HepG2 (cell line): ENCODE data around the gene KMT2E. TPM values are rescaled to one million over a fixed set of nuclear protein-coding genes. Genes with fewer than 3 reads are reported as not detected.

Experiments used
- ATAC-seq: fragments of 200-7000 bp; cut with Tn5 transposase; 3 replicates; pipeline ENCODE4 v1.9.1; 2020; ENCODE audit warnings: mild to moderate bottlenecking, moderate library complexity
- BruUV-seq: library from RNA; stranded (reverse); fragments of 400-500 nt; replicated peaks from 2 replicates; lab custom pipeline; 2021; lab: Mats Ljungman, UMichigan
- CTCF ChIA-PET: fragments of 300-600 bp; formaldehyde crosslinking; extraction: SDS; loops from one replicate; lab custom pipeline; 2021; ENCODE audit warnings: low total read pairs, inconsistent platforms, low intra/inter-chr PET ratio; lab: Yijun Ruan, JAX
- POLR2A ChIA-PET: fragments of 350-600 bp; sonication (Branson Sonifier 250); formaldehyde crosslinking; loops from one replicate; lab custom pipeline; 2020; ENCODE audit warnings: antibody characterized with exemption, inconsistent platforms; lab: Yijun Ruan, JAX
- DNase-seq: peaks from one replicate; pipeline ENCODE4 v3.0.0-alpha.2; 2015; ENCODE audit warnings: low spot score
- FAIRE-seq: peaks from 3 replicates; lab custom pipeline; 2011; peaks lifted over from hg19 to GRCh38; lab: Jason Lieb, UNC
- H2AFZ ChIP-seq: one replicate; pipeline ENCODE4 v1.6.1; 2011; ENCODE audit warnings: low read length, inconsistent platforms
- H3K27ac ChIP-seq: fragments of 300-600 bp; 3 replicates; pipeline ENCODE4 v1.8.0; 2011; ENCODE audit warnings: mixed run types, mild to moderate bottlenecking, mixed read lengths, low read length, inconsistent platforms; ENCODE audit not compliant: insufficient read depth; ENCODE audit errors: extremely low read length
- H3K27me3 ChIP-seq, 2 experiments: fragments of 200-600 bp in 1 of 2; 2 replicates in 1 of 2; 3 replicates in 1 of 2; pipeline versions ENCODE4 v1.6.0 to v1.8.0; 2011; ENCODE audit warnings: low read length in 2 of 2, mild to moderate bottlenecking in 2 of 2, moderate library complexity in 2 of 2, inconsistent platforms in 1 of 2; ENCODE audit not compliant: insufficient read depth in 2 of 2, control insufficient read depth in 1 of 2
- H3K36me3 ChIP-seq, 2 experiments: fragments of 200-600 bp in 1 of 2; replicated peaks in 1 of 2; 2 replicates in 1 of 2; 3 replicates in 1 of 2; pipeline versions ENCODE4 v1.5.1 to v1.8.0; 2011; ENCODE audit warnings: low read length in 2 of 2, inconsistent platforms in 1 of 2; ENCODE audit not compliant: insufficient read depth in 2 of 2, control insufficient read depth in 1 of 2
- H3K4me1 ChIP-seq: 2 replicates; pipeline ENCODE4 v1.5.1; 2012; ENCODE audit warnings: low read length, inconsistent platforms; ENCODE audit not compliant: insufficient read depth
- H3K4me2 ChIP-seq: 2 replicates; pipeline ENCODE4 v1.6.0; 2011; ENCODE audit warnings: low read depth, low read length, inconsistent platforms
- H3K4me3 ChIP-seq, 3 experiments: fragments of 200-600 bp in 1 of 3; sonication (generic), shearing (Covaris generic) in 1 of 3; replicated peaks in 1 of 3; 2 replicates each; pipeline ENCODE4 v1.5.1; 2011 to 2016; ENCODE audit warnings: low read length in 3 of 3, inconsistent platforms in 2 of 3, low read depth in 2 of 3, mild to moderate bottlenecking in 2 of 3, control low read depth in 1 of 3, mixed read lengths in 1 of 3; ENCODE audit not compliant: insufficient read depth in 1 of 3
- H3K79me2 ChIP-seq: one replicate; pipeline ENCODE4 v1.6.1; 2011; ENCODE audit warnings: low read length, inconsistent platforms; ENCODE audit not compliant: insufficient read depth
- H3K9ac ChIP-seq: 2 replicates; pipeline ENCODE4 v1.6.0; 2011; ENCODE audit warnings: mild to moderate bottlenecking, low read depth, low read length, inconsistent platforms; ENCODE audit not compliant: insufficient read depth
- H3K9me3 ChIP-seq: 2 replicates; pipeline ENCODE4 v1.5.1; 2012; ENCODE audit warnings: mild to moderate bottlenecking, low read length
- H4K20me1 ChIP-seq: 2 replicates; pipeline ENCODE4 v1.6.0; 2011; ENCODE audit warnings: inconsistent platforms, mild to moderate bottlenecking, low read length, moderate library complexity; ENCODE audit not compliant: insufficient read depth
- BORCS8-MEF2B ChIP-seq: sonication (generic); formaldehyde crosslinking; IDR thresholded peaks from 2 replicates; pipeline ENCODE4 v1.8.0; 2022; ENCODE audit warnings: mild to moderate bottlenecking, missing genetic modification reagents
- ESRRA ChIP-seq: sonication (generic); formaldehyde crosslinking; IDR thresholded peaks from 2 replicates; pipeline ENCODE4 v1.5.1; 2020; ENCODE audit warnings: mild to moderate bottlenecking, low read depth, missing genetic modification reagents
- FOSL1 ChIP-seq: sonication (generic); formaldehyde crosslinking; IDR thresholded peaks from 2 replicates; pipeline ENCODE4 v1.9.0; 2021; ENCODE audit warnings: missing genetic modification reagents, borderline replicate concordance
- KAT2B ChIP-seq: fragments of 150-350 bp; IDR thresholded peaks from 2 replicates; pipeline ENCODE4 v1.6.1; 2014; ENCODE audit warnings: low read depth, low read length, borderline replicate concordance
- NFE2L2 ChIP-seq: fragments of 150-350 bp; IDR thresholded peaks from 2 replicates; pipeline ENCODE4 v1.6.1; 2014; ENCODE audit warnings: low read length
- PTBP1 ChIP-seq: fragments of 200-400 bp; formaldehyde crosslinking; IDR thresholded peaks from 2 replicates; pipeline ENCODE4 v1.6.1; 2018; ENCODE audit warnings: low read length, low read depth; ENCODE audit not compliant: poor library complexity, severe bottlenecking
- ZNF256 ChIP-seq: sonication (generic); formaldehyde crosslinking; conservative IDR thresholded peaks from 2 replicates; pipeline ENCODE4 v1.4.0; 2020; ENCODE audit warnings: missing genetic modification reagents
- ZNF335 ChIP-seq: sonication (generic); formaldehyde crosslinking; IDR thresholded peaks from 2 replicates; pipeline ENCODE4 v1.4.0; 2020; ENCODE audit warnings: missing genetic modification reagents
- ZNF781 ChIP-seq: sonication (generic); formaldehyde crosslinking; IDR thresholded peaks from 2 replicates; pipeline ENCODE4 v1.5.1; 2020; ENCODE audit warnings: borderline replicate concordance, mild to moderate bottlenecking, missing genetic modification reagents; ENCODE audit errors: not compliant biosample characterization
- ZNF841 ChIP-seq: sonication (generic); formaldehyde crosslinking; IDR thresholded peaks from 2 replicates; pipeline ENCODE4 v1.8.1; 2023; ENCODE audit warnings: missing genetic modification reagents, borderline replicate concordance
- ZSCAN20 ChIP-seq: sonication (generic); formaldehyde crosslinking; IDR thresholded peaks from 2 replicates; pipeline ENCODE4 v1.4.0; 2020; ENCODE audit warnings: missing genetic modification reagents, mild to moderate bottlenecking, borderline replicate concordance
- WGBS: methylation state at CpG from one replicate; pipeline ENCODE4 v1.1.6; 2017; ENCODE audit warnings: low lambda C conversion rate; 5-methylcytosine and 5-hydroxymethylcytosine counted together
- in situ Hi-C: cut with HindIII; loops from 2 replicates; pipeline ENCODE4 v1.10.0; 2017; ENCODE audit warnings: low pct_unique_long_range_greater_than_20kb; ENCODE audit not compliant: extremely low pct_ligation_motif_present
- intact Hi-C: fragments of 100-400 bp; cut with micrococcal nuclease; formaldehyde crosslinking; loops from one replicate; pipeline ENCODE4 v1.10.0; 2022; ENCODE audit not compliant: unreplicated experiment
- polyA plus RNA-seq, 8 experiments: library from polyadenylated mRNA; depleted of rRNA in 3 of 8; stranded (reverse) in 7 of 8; unstranded in 1 of 8; fragments of >200 nt; fragmentation: Illumina TruSeq in 4 of 8; extraction: Trizol in 4 of 8; gene quantifications; 2 replicates each; pipeline versions ENCODE4 v1.2.1 to v1.2.3, GENCODE V29; 2011 to 2016; ENCODE audit warnings: low read depth in 4 of 8, missing spikeins in 1 of 8, mixed read lengths in 1 of 8; ENCODE audit not compliant: insufficient read depth in 1 of 8
- total RNA-seq, 5 experiments: library from RNA; depleted of rRNA; stranded (reverse); fragments of >200 nt; fragmentation: Illumina TruSeq; extraction: Trizol; gene quantifications; 2 replicates each; pipeline ENCODE4 v1.2.3, GENCODE V29; 2016; ENCODE audit warnings: low read depth in 1 of 5
- TF ChIP-seq, protein P1 (sequence below): sonication (generic); formaldehyde crosslinking; IDR thresholded peaks from 2 replicates; pipeline ENCODE4 v1.5.0; 2020; ENCODE audit warnings: mild to moderate bottlenecking, missing genetic modification reagents
- TF ChIP-seq, protein P2 (sequence below): sonication (generic); formaldehyde crosslinking; IDR thresholded peaks from 2 replicates; pipeline ENCODE4 v1.4.0; 2020; ENCODE audit warnings: missing genetic modification reagents
- TF ChIP-seq, protein P3 (sequence below): sonication (generic); formaldehyde crosslinking; IDR thresholded peaks from 2 replicates; pipeline ENCODE4 v1.5.1; 2020; ENCODE audit warnings: mild to moderate bottlenecking, missing genetic modification reagents, borderline replicate concordance

KMT2E gene
- total and polyA plus RNA-seq, 2 of the 13 experiments (the other 11 are each of a cell fraction or from before 2014, with no cell fraction given) = 6.3 to 24.4 TPM

DNA sequence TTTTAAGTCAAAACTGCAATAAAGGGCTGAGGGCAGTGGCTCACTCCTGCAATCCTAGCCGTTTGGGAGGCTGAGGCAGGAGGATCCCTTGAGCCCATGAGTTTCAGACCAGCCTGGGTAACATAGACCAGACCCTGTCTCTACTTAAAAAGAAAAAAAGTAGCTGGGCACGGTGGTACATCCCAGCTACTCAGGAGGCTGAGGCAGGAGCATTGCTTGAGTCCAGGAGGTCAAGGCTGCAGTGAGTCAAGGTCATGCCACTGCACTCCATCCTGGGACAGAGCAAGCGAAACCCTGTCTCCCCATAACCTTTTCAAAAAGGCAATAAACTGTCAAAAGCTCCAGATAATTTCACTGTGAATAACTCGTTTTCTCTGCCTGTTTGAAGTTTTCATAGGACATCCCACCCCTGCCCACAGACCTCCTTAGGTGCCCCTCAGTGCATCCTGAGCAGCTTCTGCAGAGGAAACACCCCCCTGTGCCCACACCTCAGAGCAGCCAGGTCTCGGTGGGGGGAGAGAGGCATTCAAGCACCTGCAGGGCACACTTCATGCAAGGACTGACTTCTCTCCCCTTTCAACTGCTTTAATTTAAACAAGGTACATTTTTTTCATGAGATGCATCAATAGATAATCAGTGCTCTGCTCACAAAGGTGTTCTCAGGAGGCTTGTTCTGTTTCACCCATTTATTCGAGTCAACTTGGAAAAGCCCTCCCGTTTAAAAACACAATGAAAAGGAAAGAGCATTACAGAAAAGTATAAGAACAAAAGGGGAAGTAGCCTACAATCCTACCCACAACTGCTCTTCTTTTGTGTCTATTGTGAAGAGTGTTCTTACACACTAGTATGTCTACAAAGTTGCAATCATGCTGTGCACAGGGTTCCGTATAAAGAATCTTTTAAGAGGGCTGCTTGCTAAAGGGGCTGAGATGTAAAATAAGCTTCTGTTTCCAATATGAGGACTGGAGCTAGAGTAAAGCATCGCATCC is 104.9 kb downstream of the KMT2E start:
- Histone ChIP-seq H3K4me1 (peaks cover 11% of the 10 kb centered on the region), H3K27me3 (no peaks in the 10 kb centered on the region), H3K36me3 (peaks cover 0 to 24% of the 10 kb centered on the region in 2 experiments; a peak in 4 of 5 replicates), H3K4me3 (no peak overlapping the region), H2AFZ (no peak overlapping the region), H3K79me2 (no peaks in the 10 kb centered on the region), H4K20me1 (no peaks in the 10 kb centered on the region), H3K9ac (no peak overlapping the region), H3K4me2 (no peak overlapping the region), H3K9me3 (no peaks in the 10 kb centered on the region), H3K27ac (no peak overlapping the region)
- 84% methylated on average over 9 of the region's 9 CpGs for WGBS
- ATAC-seq = peak; percentile 55
- in situ Hi-C loops (no loop called here), intact Hi-C loops (no loop called here)
- ChIA-PET POLR2A (no interaction called here), CTCF (no interaction called here)
- no TSS peak for BruUV-seq
- FAIRE-seq = no peak
- DNase-seq = no peak
- TF ChIP-seq, protein P1, sequence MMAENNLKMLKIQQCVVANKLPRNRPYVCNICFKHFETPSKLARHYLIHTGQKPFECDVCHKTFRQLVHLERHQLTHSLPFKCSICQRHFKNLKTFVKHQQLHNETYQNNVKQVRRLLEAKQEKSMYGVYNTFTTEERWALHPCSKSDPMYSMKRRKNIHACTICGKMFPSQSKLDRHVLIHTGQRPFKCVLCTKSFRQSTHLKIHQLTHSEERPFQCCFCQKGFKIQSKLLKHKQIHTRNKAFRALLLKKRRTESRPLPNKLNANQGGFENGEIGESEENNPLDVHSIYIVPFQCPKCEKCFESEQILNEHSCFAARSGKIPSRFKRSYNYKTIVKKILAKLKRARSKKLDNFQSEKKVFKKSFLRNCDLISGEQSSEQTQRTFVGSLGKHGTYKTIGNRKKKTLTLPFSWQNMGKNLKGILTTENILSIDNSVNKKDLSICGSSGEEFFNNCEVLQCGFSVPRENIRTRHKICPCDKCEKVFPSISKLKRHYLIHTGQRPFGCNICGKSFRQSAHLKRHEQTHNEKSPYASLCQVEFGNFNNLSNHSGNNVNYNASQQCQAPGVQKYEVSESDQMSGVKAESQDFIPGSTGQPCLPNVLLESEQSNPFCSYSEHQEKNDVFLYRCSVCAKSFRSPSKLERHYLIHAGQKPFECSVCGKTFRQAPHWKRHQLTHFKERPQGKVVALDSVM (CRISPR knock-in tag) = 0 out of 2 replicates have a peak, but pooled peaks have one; percentile 15
- TF ChIP-seq, protein P2, sequence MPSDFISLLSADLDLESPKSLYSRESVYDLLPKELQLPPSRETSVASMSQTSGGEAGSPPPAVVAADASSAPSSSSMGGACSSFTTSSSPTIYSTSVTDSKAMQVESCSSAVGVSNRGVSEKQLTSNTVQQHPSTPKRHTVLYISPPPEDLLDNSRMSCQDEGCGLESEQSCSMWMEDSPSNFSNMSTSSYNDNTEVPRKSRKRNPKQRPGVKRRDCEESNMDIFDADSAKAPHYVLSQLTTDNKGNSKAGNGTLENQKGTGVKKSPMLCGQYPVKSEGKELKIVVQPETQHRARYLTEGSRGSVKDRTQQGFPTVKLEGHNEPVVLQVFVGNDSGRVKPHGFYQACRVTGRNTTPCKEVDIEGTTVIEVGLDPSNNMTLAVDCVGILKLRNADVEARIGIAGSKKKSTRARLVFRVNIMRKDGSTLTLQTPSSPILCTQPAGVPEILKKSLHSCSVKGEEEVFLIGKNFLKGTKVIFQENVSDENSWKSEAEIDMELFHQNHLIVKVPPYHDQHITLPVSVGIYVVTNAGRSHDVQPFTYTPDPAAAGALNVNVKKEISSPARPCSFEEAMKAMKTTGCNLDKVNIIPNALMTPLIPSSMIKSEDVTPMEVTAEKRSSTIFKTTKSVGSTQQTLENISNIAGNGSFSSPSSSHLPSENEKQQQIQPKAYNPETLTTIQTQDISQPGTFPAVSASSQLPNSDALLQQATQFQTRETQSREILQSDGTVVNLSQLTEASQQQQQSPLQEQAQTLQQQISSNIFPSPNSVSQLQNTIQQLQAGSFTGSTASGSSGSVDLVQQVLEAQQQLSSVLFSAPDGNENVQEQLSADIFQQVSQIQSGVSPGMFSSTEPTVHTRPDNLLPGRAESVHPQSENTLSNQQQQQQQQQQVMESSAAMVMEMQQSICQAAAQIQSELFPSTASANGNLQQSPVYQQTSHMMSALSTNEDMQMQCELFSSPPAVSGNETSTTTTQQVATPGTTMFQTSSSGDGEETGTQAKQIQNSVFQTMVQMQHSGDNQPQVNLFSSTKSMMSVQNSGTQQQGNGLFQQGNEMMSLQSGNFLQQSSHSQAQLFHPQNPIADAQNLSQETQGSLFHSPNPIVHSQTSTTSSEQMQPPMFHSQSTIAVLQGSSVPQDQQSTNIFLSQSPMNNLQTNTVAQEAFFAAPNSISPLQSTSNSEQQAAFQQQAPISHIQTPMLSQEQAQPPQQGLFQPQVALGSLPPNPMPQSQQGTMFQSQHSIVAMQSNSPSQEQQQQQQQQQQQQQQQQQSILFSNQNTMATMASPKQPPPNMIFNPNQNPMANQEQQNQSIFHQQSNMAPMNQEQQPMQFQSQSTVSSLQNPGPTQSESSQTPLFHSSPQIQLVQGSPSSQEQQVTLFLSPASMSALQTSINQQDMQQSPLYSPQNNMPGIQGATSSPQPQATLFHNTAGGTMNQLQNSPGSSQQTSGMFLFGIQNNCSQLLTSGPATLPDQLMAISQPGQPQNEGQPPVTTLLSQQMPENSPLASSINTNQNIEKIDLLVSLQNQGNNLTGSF (CRISPR knock-in tag) = no peak
- TF ChIP-seq PTBP1 (no peak), FOSL1 (CRISPR knock-in tag) (no peak), ZNF335 (CRISPR knock-in tag) (no peak), ZSCAN20 (no peak), ESRRA (CRISPR knock-in tag) (0 out of 2 replicates have a peak, but pooled peaks have one; percentile 32), ZNF841 (CRISPR knock-in tag) (no peak), KAT2B (no peak), BORCS8-MEF2B (CRISPR knock-in tag) (no peak), ZNF781 (CRISPR knock-in tag) (no peak), ZNF256 (no peak), NFE2L2 (no peak)
- TF ChIP-seq, protein P3, sequence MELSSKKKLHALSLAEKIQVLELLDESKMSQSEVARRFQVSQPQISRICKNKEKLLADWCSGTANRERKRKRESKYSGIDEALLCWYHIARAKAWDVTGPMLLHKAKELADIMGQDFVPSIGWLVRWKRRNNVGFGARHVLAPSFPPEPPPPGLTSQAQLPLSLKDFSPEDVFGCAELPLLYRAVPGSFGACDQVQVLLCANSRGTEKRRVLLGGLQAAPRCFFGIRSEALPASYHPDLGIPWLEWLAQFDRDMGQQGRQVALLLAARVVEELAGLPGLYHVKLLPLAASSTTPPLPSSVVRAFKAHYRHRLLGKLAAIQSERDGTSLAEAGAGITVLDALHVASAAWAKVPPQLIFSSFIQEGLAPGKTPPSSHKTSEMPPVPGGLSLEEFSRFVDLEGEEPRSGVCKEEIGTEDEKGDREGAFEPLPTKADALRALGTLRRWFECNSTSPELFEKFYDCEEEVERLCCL (CRISPR knock-in tag) = no peak
